ENCODE results near the gene SENP5.

- TF ChIP-seq POLR2AphosphoS5 (IDR thresholded peaks at IDR 0.05), result peak; percentile 93 to 99 (median 98)
- TF ChIP-seq EP300 (IDR thresholded peaks at IDR 0.05), result no peak
Observed at GRCh38 chr3:196867507-196868296, at the start of gene SENP5.
